DOHH2 (cell line): ENCODE data around the gene PCCA.

Experiments used
- EZH2phosphoT487 ChIP-seq: fragments of 200-600 bp; sonication (generic); IDR thresholded peaks from 2 replicates; pipeline ENCODE4 v1.6.1; 2017; ENCODE audit warnings: borderline replicate concordance, mild to moderate bottlenecking, antibody characterized with exemption, low read length, moderate library complexity, mixed read lengths
- TF ChIP-seq, protein P1 (sequence below): fragments of 200-600 bp; sonication (generic); IDR thresholded peaks from one replicate; pipeline ENCODE4 v1.5.1; 2014; ENCODE audit warnings: antibody characterized with exemption, mild to moderate bottlenecking, low read depth, low read length; ENCODE audit not compliant: poor library complexity, severe bottlenecking

GRCh38 chr13:100147825-100148224 lies 58.9 kb downstream of the PCCA start:
- TF ChIP-seq, protein P1, sequence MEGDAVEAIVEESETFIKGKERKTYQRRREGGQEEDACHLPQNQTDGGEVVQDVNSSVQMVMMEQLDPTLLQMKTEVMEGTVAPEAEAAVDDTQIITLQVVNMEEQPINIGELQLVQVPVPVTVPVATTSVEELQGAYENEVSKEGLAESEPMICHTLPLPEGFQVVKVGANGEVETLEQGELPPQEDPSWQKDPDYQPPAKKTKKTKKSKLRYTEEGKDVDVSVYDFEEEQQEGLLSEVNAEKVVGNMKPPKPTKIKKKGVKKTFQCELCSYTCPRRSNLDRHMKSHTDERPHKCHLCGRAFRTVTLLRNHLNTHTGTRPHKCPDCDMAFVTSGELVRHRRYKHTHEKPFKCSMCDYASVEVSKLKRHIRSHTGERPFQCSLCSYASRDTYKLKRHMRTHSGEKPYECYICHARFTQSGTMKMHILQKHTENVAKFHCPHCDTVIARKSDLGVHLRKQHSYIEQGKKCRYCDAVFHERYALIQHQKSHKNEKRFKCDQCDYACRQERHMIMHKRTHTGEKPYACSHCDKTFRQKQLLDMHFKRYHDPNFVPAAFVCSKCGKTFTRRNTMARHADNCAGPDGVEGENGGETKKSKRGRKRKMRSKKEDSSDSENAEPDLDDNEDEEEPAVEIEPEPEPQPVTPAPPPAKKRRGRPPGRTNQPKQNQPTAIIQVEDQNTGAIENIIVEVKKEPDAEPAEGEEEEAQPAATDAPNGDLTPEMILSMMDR: no peak
- no peak for TF ChIP-seq EZH2phosphoT487
